NCI-H510A (cell line): Measurements from ENCODE around the gene PRR23E.

Source experiments
- DNase-seq: peaks from one replicate; lab custom pipeline; 2025; lab: John Stamatoyannopoulos, UW

PRR23E gene

GRCh38 chr3:127164615-127165014, 28.3 kb upstream of the PRR23E start:
- DNase-seq: no peak

- DNase-seq: no peak
Measured at GRCh38 chr3:127165036-127165435, 27.9 kb upstream of the PRR23E start.

GRCh38 chr3:127165694-127166485, 27.0 kb upstream of the PRR23E start:
- DNase-seq: no peak

- DNase-seq: no peak
Measured at GRCh38 chr3:127166501-127167065, 26.3 kb upstream of the PRR23E start.

- DNase-seq: no peak
Measured at GRCh38 chr3:127167315-127168043, 25.5 kb upstream of the PRR23E start.

GRCh38 chr3:127168271-127168670, 24.7 kb upstream of the PRR23E start:
- DNase-seq: no peak

GRCh38 chr3:127170814-127171213, 22.1 kb upstream of the PRR23E start:
- no peak for DNase-seq

GRCh38 chr3:127171320-127171719, 21.6 kb upstream of the PRR23E start:
- DNase-seq: no peak

- no peak for DNase-seq
Measured at GRCh38 chr3:127171721-127172120, 21.2 kb upstream of the PRR23E start.

- no peak for DNase-seq
Measured at GRCh38 chr3:127172211-127172610, 20.7 kb upstream of the PRR23E start.

GRCh38 chr3:127172781-127173515, 20.0 kb upstream of the PRR23E start:
- peak; percentile 56 for DNase-seq

GRCh38 chr3:127173516-127174166, 19.3 kb upstream of the PRR23E start:
- no peak for DNase-seq

GRCh38 chr3:127174284-127174683, 18.6 kb upstream of the PRR23E start:
- no peak for DNase-seq

- DNase-seq: no peak
Measured at GRCh38 chr3:127174715-127175140, 18.2 kb upstream of the PRR23E start.

- no peak for DNase-seq
Measured at GRCh38 chr3:127175272-127175671, 17.7 kb upstream of the PRR23E start.

- DNase-seq: no peak
Measured at GRCh38 chr3:127177226-127177625, 15.7 kb upstream of the PRR23E start.

GRCh38 chr3:127180859-127181258, 12.1 kb upstream of the PRR23E start:
- DNase-seq: no peak

GRCh38 chr3:127182431-127182830, 10.5 kb upstream of the PRR23E start:
- no peak for DNase-seq

GRCh38 chr3:127182848-127183714, 9.8 kb upstream of the PRR23E start:
- DNase-seq: peak; percentile 68

- no peak for DNase-seq
Measured at GRCh38 chr3:127183931-127184869, 8.7 kb upstream of the PRR23E start.
